Measurements from ENCODE around the gene ZNF778.
"Not testable (repeated sequence)": the region's sequence is repeated elsewhere in the genome, so short reads cannot be mapped to it uniquely, and the experiment has no call there.

The ZNF778 gene

GRCh38 chr16:89241187-89242007, 23.9 kb downstream of the ZNF778 start:
- POLR2A ChIA-PET, result interaction anchor here (1.2 kb wide), 1 partner anchor 24 kb away, joined by 4 read pairs; the partner anchor contains the start of gene ZNF778
- DNase-seq (ENCODE audit: extremely low spot score), result peak; percentile 81
- CTCF ChIA-PET, result interaction anchor here (0.9 to 2.0 kb wide), 9 partner anchors 10 to 384 kb away, joined by 3 to 11 read pairs (median 3); partner anchors contain the start of gene ZNF778
- TF ChIP-seq CTCF (IDR thresholded peaks at IDR 0.05; ENCODE audit: control extremely low read depth, extremely low read depth, low read depth, missing control alignments), result no peak

GRCh38 chr16:89242795-89243200, 25.3 kb downstream of the ZNF778 start:
- ChIA-PET CTCF (interaction anchor here (1.0 kb wide), 1 partner anchor 27 kb away, joined by 3 read pairs; no protein-coding TSS in a partner anchor), POLR2A (interaction anchor here (0.6 kb wide), 1 partner anchor 726 kb away, joined by 3 read pairs; no protein-coding TSS in a partner anchor)
- TF ChIP-seq CTCF (IDR thresholded peaks at IDR 0.05; ENCODE audit: control extremely low read depth, extremely low read depth, low read depth, missing control alignments), result no peak
- DNase-seq (ENCODE audit: extremely low spot score), result no peak

GRCh38 chr16:89243664-89244063, 26.2 kb downstream of the ZNF778 start:
- ChIA-PET POLR2A (no interaction called here), CTCF (interaction anchor here (1.0 kb wide), 1 partner anchor 28 kb away, joined by 3 read pairs; no protein-coding TSS in a partner anchor)
- no peak for DNase-seq (ENCODE audit: extremely low spot score)
- no peak for TF ChIP-seq CTCF (IDR thresholded peaks at IDR 0.05; ENCODE audit: control extremely low read depth, extremely low read depth, low read depth, missing control alignments)

- CTCF ChIA-PET, POLR2A ChIA-PET: not testable (repeated sequence)
Measured at GRCh38 chr16:89244264-89244663, 26.8 kb downstream of the ZNF778 start.

GRCh38 chr16:89244754-89245153, 27.3 kb downstream of the ZNF778 start:
- no peak for DNase-seq (ENCODE audit: extremely low spot score)
- CTCF ChIA-PET, result no interaction called here
- POLR2A ChIA-PET, result no interaction called here
- TF ChIP-seq CTCF (IDR thresholded peaks at IDR 0.05; ENCODE audit: control extremely low read depth, extremely low read depth, low read depth, missing control alignments), result no peak

More at GRCh38 chr16:89244264-89244663, 26.8 kb downstream of the ZNF778 start:
- not testable (repeated sequence) for DNase-seq (ENCODE audit: extremely low spot score)

GRCh38 chr16:89246383-89246902, 28.9 kb downstream of the ZNF778 start:
- ChIA-PET CTCF (interaction anchor here (1.5 kb wide), 1 partner anchor 43 kb away, joined by 7 read pairs; no protein-coding TSS in a partner anchor), POLR2A (no interaction called here)
- DNase-seq (ENCODE audit: extremely low spot score), result no peak
- TF ChIP-seq CTCF (IDR thresholded peaks at IDR 0.05; ENCODE audit: control extremely low read depth, extremely low read depth, low read depth, missing control alignments), result no peak

All from GM10248 (cell line).